MCF 10A (cell line): ENCODE measurements around the gene GTF3C4. TPM values are rescaled to one million over a fixed set of nuclear protein-coding genes. Genes with fewer than 3 reads are reported as not detected.

Source experiments
- BruUV-seq: library from RNA; stranded (reverse); fragments of 400-500 nt; replicated peaks from 2 replicates; lab custom pipeline; 2021; lab: Mats Ljungman, UMichigan
- CTCF ChIA-PET: fragments of 300-600 bp; sonication (Branson Sonifier 250); formaldehyde crosslinking; extraction: SDS; loops from one replicate; lab custom pipeline; 2021; ENCODE audit warnings: antibody characterized with exemption, inconsistent platforms; lab: Yijun Ruan, JAX
- POLR2A ChIA-PET: fragments of 300-600, 350-650 bp; sonication (Branson Sonifier 250); formaldehyde crosslinking; extraction: SDS; loops from one replicate; lab custom pipeline; 2020; ENCODE audit warnings: antibody characterized with exemption, inconsistent platforms; lab: Yijun Ruan, JAX
- DNase-seq: peaks from one replicate; pipeline ENCODE4 v3.0.0-alpha.2; 2018; ENCODE audit not compliant: unreplicated experiment
- H3K27ac Mint-ChIP-seq: one replicate; pipeline ENCODE4 v1.8.0; 2022; ENCODE audit warnings: mild to moderate bottlenecking, low read depth, mixed read lengths; ENCODE audit not compliant: unreplicated experiment
- H3K27me3 Mint-ChIP-seq: one replicate; pipeline ENCODE4 v1.8.0; 2022; ENCODE audit warnings: mixed read lengths; ENCODE audit not compliant: insufficient read depth, unreplicated experiment
- H3K36me3 Mint-ChIP-seq: one replicate; pipeline ENCODE4 v1.8.0; 2022; ENCODE audit warnings: mild to moderate bottlenecking, moderate library complexity, mixed read lengths; ENCODE audit not compliant: insufficient read depth, unreplicated experiment
- H3K4me1 Mint-ChIP-seq: one replicate; pipeline ENCODE4 v1.8.0; 2022; ENCODE audit warnings: mixed read lengths; ENCODE audit not compliant: insufficient read depth, unreplicated experiment
- H3K4me3 Mint-ChIP-seq: one replicate; pipeline ENCODE4 v1.8.0; 2022; ENCODE audit warnings: mild to moderate bottlenecking, moderate library complexity, mixed read lengths; ENCODE audit not compliant: unreplicated experiment
- H3K9me3 Mint-ChIP-seq: one replicate; pipeline ENCODE4 v1.8.0; 2022; ENCODE audit warnings: mixed read lengths; ENCODE audit not compliant: unreplicated experiment
- intact Hi-C: fragments of 100-400 bp; cut with micrococcal nuclease; formaldehyde crosslinking; loops from 2 replicates; pipeline ENCODE4 v1.14.1; 2022
- total RNA-seq: library from RNA; stranded (reverse); gene quantifications from 2 replicates; pipeline ENCODE4 v1.2.3, GENCODE V29; 2022
- TF ChIP-seq, protein P1 (sequence below): fragments of 200-600 bp; IDR thresholded peaks from one replicate; pipeline ENCODE4 v1.8.0; 2022; ENCODE audit warnings: antibody characterized with exemption, mild to moderate bottlenecking; ENCODE audit not compliant: unreplicated experiment

GTF3C4 gene
- total RNA-seq, 1 experiment from 2014 or later: 18.3 TPM

DNA sequence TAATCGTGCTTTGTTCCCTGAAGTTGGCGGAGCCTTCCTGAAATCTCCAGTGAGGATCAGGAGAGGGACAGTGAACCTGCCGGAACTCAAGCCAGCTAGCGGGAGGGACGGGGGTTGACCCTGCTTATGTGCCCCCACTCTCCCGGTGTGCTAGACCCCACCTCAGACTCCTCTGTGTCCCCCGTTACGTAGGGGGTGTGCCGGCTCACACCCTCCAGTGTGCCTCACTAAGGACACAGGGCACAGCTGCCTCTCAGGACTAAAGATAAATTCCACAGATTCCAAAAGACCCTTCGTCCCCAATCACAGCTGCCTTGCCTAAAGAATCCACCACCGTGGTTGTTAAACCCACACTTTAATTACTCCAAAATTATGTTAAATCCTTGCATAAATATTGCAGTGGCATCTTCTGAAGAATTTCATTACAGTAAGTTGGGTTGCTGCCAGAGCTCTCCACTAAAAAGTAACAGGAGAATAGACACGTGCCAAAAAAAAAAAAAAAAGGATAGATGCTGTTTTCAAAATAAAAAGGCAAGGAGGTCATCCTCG, 73.7 kb downstream of the GTF3C4 start:
- H3K4me1 Mint-ChIP-seq: no peaks in the 10 kb centered on the region
- H3K9me3 Mint-ChIP-seq: no peaks in the 10 kb centered on the region
- DNase-seq: no peak
- intact Hi-C loops: no loop called here
- TF ChIP-seq, protein P1, sequence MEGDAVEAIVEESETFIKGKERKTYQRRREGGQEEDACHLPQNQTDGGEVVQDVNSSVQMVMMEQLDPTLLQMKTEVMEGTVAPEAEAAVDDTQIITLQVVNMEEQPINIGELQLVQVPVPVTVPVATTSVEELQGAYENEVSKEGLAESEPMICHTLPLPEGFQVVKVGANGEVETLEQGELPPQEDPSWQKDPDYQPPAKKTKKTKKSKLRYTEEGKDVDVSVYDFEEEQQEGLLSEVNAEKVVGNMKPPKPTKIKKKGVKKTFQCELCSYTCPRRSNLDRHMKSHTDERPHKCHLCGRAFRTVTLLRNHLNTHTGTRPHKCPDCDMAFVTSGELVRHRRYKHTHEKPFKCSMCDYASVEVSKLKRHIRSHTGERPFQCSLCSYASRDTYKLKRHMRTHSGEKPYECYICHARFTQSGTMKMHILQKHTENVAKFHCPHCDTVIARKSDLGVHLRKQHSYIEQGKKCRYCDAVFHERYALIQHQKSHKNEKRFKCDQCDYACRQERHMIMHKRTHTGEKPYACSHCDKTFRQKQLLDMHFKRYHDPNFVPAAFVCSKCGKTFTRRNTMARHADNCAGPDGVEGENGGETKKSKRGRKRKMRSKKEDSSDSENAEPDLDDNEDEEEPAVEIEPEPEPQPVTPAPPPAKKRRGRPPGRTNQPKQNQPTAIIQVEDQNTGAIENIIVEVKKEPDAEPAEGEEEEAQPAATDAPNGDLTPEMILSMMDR: no peak
- ChIA-PET POLR2A (no interaction called here), CTCF (interaction anchor here (0.7 kb wide), 1 partner anchor 797 kb away, joined by 3 read pairs; no protein-coding TSS in a partner anchor)
- H3K27me3 Mint-ChIP-seq: peaks cover 52% of the 10 kb centered on the region
- H3K36me3 Mint-ChIP-seq: no peaks in the 10 kb centered on the region
- no peak overlapping the region for H3K27ac Mint-ChIP-seq
- no peak overlapping the region for H3K4me3 Mint-ChIP-seq
- no TSS peak for BruUV-seq

Other genes starting within 250 kb of the GTF3C4 start
- gene BARHL1, start 87.9 kb upstream of the GTF3C4 start, total RNA-seq: not detected in 2 replicates
- 28.5 and 28.8 TPM in 2 replicates for gene DDX31, start 481 bp upstream of the GTF3C4 start, total RNA-seq
- 0.42 and 1.1 TPM in 2 replicates for gene AK8, start 207.8 kb downstream of the GTF3C4 start, total RNA-seq
- 4.4 and 8.0 TPM in 2 replicates for gene SPACA9, start 208.4 kb downstream of the GTF3C4 start, total RNA-seq